ENCODE data around the gene SLC39A5. TPM values are rescaled to one million over a fixed set of nuclear protein-coding genes. Genes with fewer than 3 reads are reported as not detected.

Gene SLC39A5, protein sequence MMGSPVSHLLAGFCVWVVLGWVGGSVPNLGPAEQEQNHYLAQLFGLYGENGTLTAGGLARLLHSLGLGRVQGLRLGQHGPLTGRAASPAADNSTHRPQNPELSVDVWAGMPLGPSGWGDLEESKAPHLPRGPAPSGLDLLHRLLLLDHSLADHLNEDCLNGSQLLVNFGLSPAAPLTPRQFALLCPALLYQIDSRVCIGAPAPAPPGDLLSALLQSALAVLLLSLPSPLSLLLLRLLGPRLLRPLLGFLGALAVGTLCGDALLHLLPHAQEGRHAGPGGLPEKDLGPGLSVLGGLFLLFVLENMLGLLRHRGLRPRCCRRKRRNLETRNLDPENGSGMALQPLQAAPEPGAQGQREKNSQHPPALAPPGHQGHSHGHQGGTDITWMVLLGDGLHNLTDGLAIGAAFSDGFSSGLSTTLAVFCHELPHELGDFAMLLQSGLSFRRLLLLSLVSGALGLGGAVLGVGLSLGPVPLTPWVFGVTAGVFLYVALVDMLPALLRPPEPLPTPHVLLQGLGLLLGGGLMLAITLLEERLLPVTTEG
- total RNA-seq (179 and 187 TPM in 2 replicates), polyA plus RNA-seq (155 and 167 TPM in 2 replicates)

DNA sequence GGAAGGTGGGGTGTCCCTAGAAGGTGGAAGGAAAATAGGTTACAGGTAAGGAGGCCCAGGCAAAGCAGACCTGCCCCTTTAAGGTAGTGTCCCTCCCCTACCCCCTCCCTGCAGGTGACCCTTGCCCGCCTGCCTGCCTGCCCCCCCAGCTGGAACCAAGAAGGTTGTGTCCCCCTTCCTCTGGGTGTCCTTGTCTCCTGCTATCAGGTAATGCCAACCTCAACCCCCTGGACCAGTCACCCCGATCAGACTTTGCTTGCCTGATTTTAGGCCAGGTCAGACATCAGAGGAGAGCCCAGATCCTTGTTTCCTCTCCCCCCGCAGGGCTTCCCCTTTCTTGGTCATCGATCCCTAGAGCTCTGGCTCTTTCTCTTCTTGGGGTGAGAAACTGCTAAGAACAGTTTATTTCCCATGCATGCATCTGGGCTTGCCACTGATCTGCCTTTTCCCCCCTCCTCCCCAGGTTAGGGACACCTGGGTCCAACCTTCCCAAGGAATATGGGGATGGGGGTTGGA lies at the start of gene SLC39A5:
SLC39A5 (plus strand) TSS at position 136 of the 516 bp plus-strand sequence. CDS start 1,224 bp downstream, outside the sequence.
- Histone ChIP-seq H3K9me2 (replicated peaks; ENCODE audit: insufficient read depth) (no peaks in the 10 kb centered on the region), H3K27ac (peak within 1 kb of the TSS; percentile 98), H3K36me3 (replicated peaks; ENCODE audit: insufficient read depth, low read depth) (no peaks in the 10 kb centered on the region), H3K9me3 (ENCODE audit: low read depth) (no peaks in the 10 kb centered on the region), H3K4me1 (ENCODE audit: insufficient read depth) (peaks cover 7% of the 10 kb centered on the region), H3K27me3 (no peaks in the 10 kb centered on the region), H4K20me1 (ENCODE audit: insufficient read depth, poor library complexity, severe bottlenecking) (no peaks in the 10 kb centered on the region), H3K4me3 (no peak within 1 kb of the TSS), H2AFZ (no peak within 1 kb of the TSS), H3K79me2 (peaks cover 21% of the 10 kb centered on the region), H3K4me2 (peak within 1 kb of the TSS; percentile 80)
- 73% methylated on average over 3 of the region's 4 CpGs for WGBS (ENCODE audit: low lambda C conversion rate, missing lambda C conversion rate)
- DNase-seq (ENCODE audit: low spot score): no peak
- TF ChIP-seq, protein P1, sequence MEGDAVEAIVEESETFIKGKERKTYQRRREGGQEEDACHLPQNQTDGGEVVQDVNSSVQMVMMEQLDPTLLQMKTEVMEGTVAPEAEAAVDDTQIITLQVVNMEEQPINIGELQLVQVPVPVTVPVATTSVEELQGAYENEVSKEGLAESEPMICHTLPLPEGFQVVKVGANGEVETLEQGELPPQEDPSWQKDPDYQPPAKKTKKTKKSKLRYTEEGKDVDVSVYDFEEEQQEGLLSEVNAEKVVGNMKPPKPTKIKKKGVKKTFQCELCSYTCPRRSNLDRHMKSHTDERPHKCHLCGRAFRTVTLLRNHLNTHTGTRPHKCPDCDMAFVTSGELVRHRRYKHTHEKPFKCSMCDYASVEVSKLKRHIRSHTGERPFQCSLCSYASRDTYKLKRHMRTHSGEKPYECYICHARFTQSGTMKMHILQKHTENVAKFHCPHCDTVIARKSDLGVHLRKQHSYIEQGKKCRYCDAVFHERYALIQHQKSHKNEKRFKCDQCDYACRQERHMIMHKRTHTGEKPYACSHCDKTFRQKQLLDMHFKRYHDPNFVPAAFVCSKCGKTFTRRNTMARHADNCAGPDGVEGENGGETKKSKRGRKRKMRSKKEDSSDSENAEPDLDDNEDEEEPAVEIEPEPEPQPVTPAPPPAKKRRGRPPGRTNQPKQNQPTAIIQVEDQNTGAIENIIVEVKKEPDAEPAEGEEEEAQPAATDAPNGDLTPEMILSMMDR (IDR thresholded peaks at IDR 0.05; ENCODE audit: poor library complexity): no peak
- no peak for TF ChIP-seq EZH2phosphoT487 (IDR thresholded peaks at IDR 0.05; ENCODE audit: low read depth, severe bottlenecking, unreplicated experiment)
- no peak for TF ChIP-seq EZH2 (IDR thresholded peaks at IDR 0.05; ENCODE audit: borderline replicate concordance)

DNA sequence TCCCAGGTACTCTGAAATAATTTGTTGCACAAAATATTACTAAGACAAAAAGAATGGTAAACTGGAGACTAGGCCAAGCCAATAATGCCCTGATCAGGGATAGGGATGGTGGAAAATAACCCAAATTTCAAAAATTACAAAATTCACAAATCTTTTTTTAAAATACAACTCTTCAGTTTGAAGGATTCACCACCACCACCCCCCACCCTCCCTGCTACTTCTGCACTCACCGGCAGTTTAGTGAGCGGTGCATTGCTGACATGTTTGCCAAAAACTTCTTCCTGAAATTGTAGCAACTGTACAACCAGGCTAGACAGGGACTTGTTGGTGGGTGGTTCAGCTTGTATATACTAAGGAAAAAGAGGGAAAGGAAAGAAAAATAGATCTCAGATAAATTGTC lies 42.9 kb upstream of the SLC39A5 start:
- H3K4me1 ChIP-seq (ENCODE audit: insufficient read depth): peaks cover 7% of the 10 kb centered on the region
- no peak overlapping the region for H2AFZ ChIP-seq
- H3K36me3 ChIP-seq (replicated peaks; ENCODE audit: insufficient read depth, low read depth): no peaks in the 10 kb centered on the region
- H3K9me3 ChIP-seq (ENCODE audit: low read depth): no peaks in the 10 kb centered on the region
- DNase-seq (ENCODE audit: low spot score): no peak
- no peaks in the 10 kb centered on the region for H3K9me2 ChIP-seq (replicated peaks; ENCODE audit: insufficient read depth)
- peaks cover 8% of the 10 kb centered on the region for H4K20me1 ChIP-seq (ENCODE audit: insufficient read depth, poor library complexity, severe bottlenecking)
- H3K27ac ChIP-seq: no peak overlapping the region
- TF ChIP-seq, protein P1 (IDR thresholded peaks at IDR 0.05; ENCODE audit: poor library complexity): no peak
- TF ChIP-seq EZH2 (IDR thresholded peaks at IDR 0.05; ENCODE audit: borderline replicate concordance): no peak
- no peak for TF ChIP-seq EZH2phosphoT487 (IDR thresholded peaks at IDR 0.05; ENCODE audit: low read depth, severe bottlenecking, unreplicated experiment)
- no peak overlapping the region for H3K4me3 ChIP-seq
- 87% methylated on average over 2 of the region's 2 CpGs for WGBS (ENCODE audit: low lambda C conversion rate, missing lambda C conversion rate)
- peaks cover 48% of the 10 kb centered on the region for H3K79me2 ChIP-seq
- no peaks in the 10 kb centered on the region for H3K27me3 ChIP-seq
- H3K4me2 ChIP-seq: peak overlapping the region; percentile 90

DNA sequence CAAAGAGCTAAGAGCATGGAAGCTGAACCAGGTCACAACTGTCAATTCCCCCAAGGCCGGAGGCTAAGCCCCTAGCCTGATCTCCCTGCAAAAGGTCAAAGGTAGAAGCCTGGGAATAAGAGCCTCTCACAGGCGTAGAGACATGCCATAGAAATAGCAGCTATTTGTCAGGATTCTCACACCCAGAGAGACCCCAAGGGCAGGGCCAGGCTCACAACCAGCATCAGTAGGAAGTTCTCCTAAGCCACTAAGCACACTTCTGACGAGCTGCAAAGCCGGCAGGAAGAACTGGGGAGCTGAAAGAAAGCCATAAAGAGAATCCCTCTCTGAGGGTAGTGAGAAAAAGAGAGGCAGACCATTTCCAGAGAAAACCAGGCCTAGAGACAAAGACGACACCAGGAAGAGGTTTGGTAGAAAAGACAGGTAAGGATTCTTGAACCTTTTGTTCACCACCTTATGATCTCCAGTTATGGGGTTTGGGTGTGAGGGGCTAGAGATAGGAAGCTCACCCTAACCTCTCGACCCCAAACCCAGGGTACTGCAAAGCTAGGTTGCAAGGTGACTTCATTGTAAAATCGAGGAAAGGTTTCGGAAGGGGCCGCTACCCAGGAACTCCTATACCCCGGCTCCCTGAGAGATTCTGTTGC lies 41.6 kb upstream of the SLC39A5 start:
- Histone ChIP-seq H3K27me3 (no peaks in the 10 kb centered on the region), H2AFZ (no peak overlapping the region), H3K4me2 (peak overlapping the region; percentile 90), H3K9me2 (replicated peaks; ENCODE audit: insufficient read depth) (no peaks in the 10 kb centered on the region), H3K9me3 (ENCODE audit: low read depth) (no peaks in the 10 kb centered on the region), H3K4me3 (peak overlapping the region; percentile 97), H3K4me1 (ENCODE audit: insufficient read depth) (peaks cover 7% of the 10 kb centered on the region), H4K20me1 (ENCODE audit: insufficient read depth, poor library complexity, severe bottlenecking) (peaks cover 8% of the 10 kb centered on the region), H3K36me3 (replicated peaks; ENCODE audit: insufficient read depth, low read depth) (no peaks in the 10 kb centered on the region), H3K27ac (peak overlapping the region; percentile 94), H3K79me2 (peaks cover 48% of the 10 kb centered on the region)
- DNase-seq (ENCODE audit: low spot score): no peak
- 6% methylated on average over 10 of the region's 10 CpGs for WGBS (ENCODE audit: low lambda C conversion rate, missing lambda C conversion rate)
- no peak for TF ChIP-seq EZH2 (IDR thresholded peaks at IDR 0.05; ENCODE audit: borderline replicate concordance)
- TF ChIP-seq, protein P1 (IDR thresholded peaks at IDR 0.05; ENCODE audit: poor library complexity): no peak
- TF ChIP-seq EZH2phosphoT487 (IDR thresholded peaks at IDR 0.05; ENCODE audit: low read depth, severe bottlenecking, unreplicated experiment): no peak
